H1 (cell line): ENCODE data around the gene ZNF48. TPM values are rescaled to one million over a fixed set of nuclear protein-coding genes. Genes with fewer than 3 reads are reported as not detected.

Experiments used
- CTCF ChIA-PET: fragments of 300-600 bp; sonication (Branson Sonifier 250); formaldehyde crosslinking; loops from one replicate; lab custom pipeline; 2021; ENCODE audit not compliant: partially characterized antibody; lab: Charles Lee
- POLR2A ChIA-PET: fragments of 300-600 bp; sonication (Branson Sonifier 250); formaldehyde crosslinking; loops from one replicate; lab custom pipeline; 2021; ENCODE audit warnings: inconsistent platforms; ENCODE audit not compliant: partially characterized antibody; lab: Charles Lee
- DNase-seq, 2 experiments: peaks; one replicate each; pipeline versions ENCODE4 v3.0.0 to v3.0.0-alpha.2; 2010 to 2022; ENCODE audit warnings: low spot score in 2 of 2, low read depth in 1 of 2, mixed read lengths in 1 of 2
- FAIRE-seq: peaks from 2 replicates; lab custom pipeline; 2011; peaks lifted over from hg19 to GRCh38; lab: Jason Lieb, UNC
- H2AFZ ChIP-seq: 2 replicates; pipeline ENCODE4 v1.8.1; 2012; ENCODE audit warnings: low read length, inconsistent platforms
- H2AK5ac ChIP-seq: 2 replicates; pipeline ENCODE4 v1.6.1; 2013; ENCODE audit warnings: low read depth, low read length
- H2BK120ac ChIP-seq: replicated peaks from 2 replicates; pipeline ENCODE3; 2013; ENCODE audit warnings: low read depth, low read length, inconsistent platforms
- H2BK12ac ChIP-seq: 2 replicates; pipeline ENCODE4 v1.6.1; 2013; ENCODE audit warnings: low read depth, low read length
- H2BK15ac ChIP-seq: 2 replicates; pipeline ENCODE4 v1.6.1; 2013; ENCODE audit warnings: low read length
- H2BK20ac ChIP-seq: 2 replicates; pipeline ENCODE4 v1.6.1; 2013; ENCODE audit warnings: low read length
- H2BK5ac ChIP-seq: 2 replicates; pipeline ENCODE4 v1.6.1; 2013; ENCODE audit warnings: low read depth, low read length
- H3K14ac ChIP-seq: 2 replicates; pipeline ENCODE4 v1.6.1; 2013; ENCODE audit warnings: inconsistent platforms; ENCODE audit not compliant: insufficient read length
- H3K18ac ChIP-seq: 2 replicates; pipeline ENCODE4 v1.6.1; 2013; ENCODE audit warnings: low read length; ENCODE audit errors: extremely low read depth
- H3K23ac ChIP-seq: 2 replicates; pipeline ENCODE4 v1.6.1; 2013; ENCODE audit warnings: inconsistent platforms; ENCODE audit not compliant: insufficient read length
- H3K23me2 ChIP-seq: 2 replicates; pipeline ENCODE4 v1.6.1; 2013; ENCODE audit warnings: low read depth, low read length
- H3K27ac ChIP-seq: 2 replicates; pipeline ENCODE4 v1.6.1; 2011; ENCODE audit warnings: low read depth, low read length, inconsistent platforms
- H3K27me3 ChIP-seq, 4 experiments: replicated peaks in 1 of 4; 1 replicate in 1 of 4; 2 replicates in 3 of 4; pipeline versions ENCODE4 v1.6.1 to v1.8.1; 2011 to 2013; ENCODE audit warnings: low read length in 3 of 4, mild to moderate bottlenecking in 3 of 4, inconsistent platforms in 2 of 4, mixed read lengths in 2 of 4, moderate library complexity in 1 of 4; ENCODE audit not compliant: control insufficient read depth in 3 of 4, insufficient read depth in 3 of 4; ENCODE audit errors: extremely low read depth in 1 of 4
- H3K36me3 ChIP-seq, 4 experiments: 2 replicates each; pipeline versions ENCODE4 v1.6.1 to v1.8.1; 2011 to 2013; ENCODE audit warnings: mild to moderate bottlenecking in 4 of 4, low read length in 3 of 4, moderate library complexity in 2 of 4, control low read depth in 1 of 4, inconsistent platforms in 1 of 4; ENCODE audit not compliant: insufficient read depth in 4 of 4, control insufficient read depth in 2 of 4
- H3K4ac ChIP-seq: replicated peaks from 2 replicates; pipeline ENCODE3; 2013; ENCODE audit warnings: low read length, low read depth, mixed read lengths, inconsistent platforms; ENCODE audit not compliant: insufficient read length
- H3K4me1 ChIP-seq, 4 experiments: replicated peaks in 1 of 4; 1 replicate in 1 of 4; 2 replicates in 3 of 4; pipeline versions ENCODE4 v1.6.1 to v1.8.1; 2011 to 2013; ENCODE audit warnings: low read length in 3 of 4, inconsistent platforms in 2 of 4, mixed read lengths in 1 of 4; ENCODE audit not compliant: insufficient read depth in 4 of 4, control insufficient read depth in 3 of 4
- H3K4me2 ChIP-seq, 2 experiments: 2 replicates each; pipeline versions ENCODE4 v1.6.1 to v1.8.1; 2011 to 2013; ENCODE audit warnings: low read depth in 2 of 2, low read length in 2 of 2, control low read depth in 1 of 2, inconsistent platforms in 1 of 2, mild to moderate bottlenecking in 1 of 2; ENCODE audit not compliant: insufficient read depth in 1 of 2
- H3K4me3 ChIP-seq, 4 experiments: fragments of 200-600, 300-600 bp in 1 of 4; sonication (generic), shearing (Covaris generic), sonication (Bioruptor Twin) in 1 of 4; 2 replicates each; pipeline versions ENCODE4 v1.5.1 to v1.8.1; 2011 to 2016; ENCODE audit warnings: low read length in 4 of 4, low read depth in 3 of 4, control low read depth in 2 of 4, inconsistent platforms in 2 of 4, mild to moderate bottlenecking in 2 of 4, mixed read lengths in 1 of 4, moderate library complexity in 1 of 4; ENCODE audit not compliant: insufficient read depth in 2 of 4; ENCODE audit errors: extremely low read depth in 1 of 4
- H3K56ac ChIP-seq: replicated peaks from 2 replicates; pipeline ENCODE3; 2013; ENCODE audit warnings: low read depth, mild to moderate bottlenecking, mixed read lengths, low read length, inconsistent platforms; ENCODE audit not compliant: insufficient read length
- H3K79me1 ChIP-seq: 2 replicates; pipeline ENCODE4 v1.6.1; 2013; ENCODE audit warnings: low read depth, low read length, control low read depth
- H3K79me2 ChIP-seq, 2 experiments: 2 replicates each; pipeline versions ENCODE4 v1.6.1 to v1.8.1; 2012 to 2013; ENCODE audit warnings: low read length in 2 of 2, mild to moderate bottlenecking in 2 of 2, inconsistent platforms in 1 of 2; ENCODE audit not compliant: insufficient read depth in 2 of 2, control insufficient read depth in 1 of 2
- H3K9ac ChIP-seq, 4 experiments: replicated peaks in 1 of 4; 1 replicate in 1 of 4; 2 replicates in 3 of 4; pipeline versions ENCODE4 v1.6.1 to v1.8.1; 2011 to 2013; ENCODE audit warnings: low read depth in 3 of 4, low read length in 3 of 4, control low read depth in 2 of 4, mild to moderate bottlenecking in 2 of 4, moderate library complexity in 2 of 4, inconsistent platforms in 1 of 4; ENCODE audit errors: extremely low read depth in 1 of 4
- H3K9me3 ChIP-seq, 2 experiments: 2 replicates each; pipeline versions ENCODE4 v1.6.1 to v1.8.1; 2012 to 2013; ENCODE audit warnings: mild to moderate bottlenecking in 2 of 2, moderate library complexity in 2 of 2, control low read depth in 1 of 2, inconsistent platforms in 1 of 2, low read depth in 1 of 2, low read length in 1 of 2, mixed read lengths in 1 of 2; ENCODE audit not compliant: insufficient read depth in 2 of 2
- H4K20me1 ChIP-seq, 2 experiments: replicated peaks in 1 of 2; 2 replicates each; pipeline versions ENCODE3 to v1.8.1; 2011 to 2013; ENCODE audit warnings: inconsistent platforms in 2 of 2, low read length in 2 of 2, mild to moderate bottlenecking in 1 of 2; ENCODE audit not compliant: insufficient read depth in 2 of 2, control insufficient read depth in 1 of 2
- H4K5ac ChIP-seq: 2 replicates; pipeline ENCODE4 v1.6.1; 2013; ENCODE audit warnings: low read length, low read depth, mixed read lengths, inconsistent platforms; ENCODE audit not compliant: insufficient read length
- H4K8ac ChIP-seq: 2 replicates; pipeline ENCODE4 v1.8.0; 2013; ENCODE audit warnings: mild to moderate bottlenecking, moderate library complexity, low read length, inconsistent platforms; ENCODE audit not compliant: insufficient read depth; ENCODE audit errors: extremely low read depth
- H4K91ac ChIP-seq: replicated peaks from 2 replicates; pipeline ENCODE3; 2013; ENCODE audit warnings: low read length, mixed read lengths, inconsistent platforms; ENCODE audit not compliant: insufficient read length
- ASH2L ChIP-seq: fragments of 200-600, 300-600 bp; sonication (generic); IDR thresholded peaks from one replicate; pipeline ENCODE4 v1.7.1; 2017; ENCODE audit warnings: low read length
- ATF2 ChIP-seq: IDR thresholded peaks from 2 replicates; pipeline ENCODE4 v1.6.1; 2012; ENCODE audit warnings: low read length, inconsistent platforms
- HDAC6 ChIP-seq: IDR thresholded peaks from one replicate; pipeline ENCODE4 v1.7.1; 2012; ENCODE audit warnings: low read depth, mild to moderate bottlenecking, inconsistent platforms, low read length, moderate library complexity
- JUN ChIP-seq: IDR thresholded peaks from 2 replicates; pipeline ENCODE4 v1.6.1; 2011; ENCODE audit warnings: low read depth, mild to moderate bottlenecking, improper control_type of control experiment, low read length
- POLR2AphosphoS5 ChIP-seq: IDR thresholded peaks from 2 replicates; pipeline ENCODE4 v1.6.1; 2011; ENCODE audit warnings: low read depth, low read length
- POU5F1 ChIP-seq: IDR thresholded peaks from 2 replicates; pipeline ENCODE4 v1.6.1; 2011; ENCODE audit warnings: low read depth, mild to moderate bottlenecking, low read length, moderate library complexity
- RXRA ChIP-seq: IDR thresholded peaks from 2 replicates; pipeline ENCODE4 v1.6.1; 2011; ENCODE audit warnings: low read depth, mild to moderate bottlenecking, low read length, moderate library complexity; ENCODE audit not compliant: insufficient read depth
- ZNF274 ChIP-seq: IDR thresholded peaks from 2 replicates; pipeline ENCODE4 v1.7.0; 2012; ENCODE audit warnings: low read length, borderline replicate concordance; ENCODE audit errors: extremely low read depth
- WGBS, 2 experiments: shearing (Covaris generic) in 1 of 2; methylation state at CpG; one replicate each; pipeline versions ENCODE4 v1.1.6 to v1.1.7; 2013 to 2015; ENCODE audit warnings: low lambda C conversion rate in 2 of 2, mixed read lengths in 2 of 2, inconsistent platforms in 1 of 2, low coverage in 1 of 2, missing lambda C conversion rate in 1 of 2; ENCODE audit not compliant: insufficient replicate concordance in 2 of 2, insufficient coverage in 1 of 2, insufficient read length in 1 of 2; ENCODE audit errors: extremely low coverage in 1 of 2, missing lambda C conversion rate in 1 of 2; 5-methylcytosine and 5-hydroxymethylcytosine counted together
- polyA plus RNA-seq, 7 experiments: library from polyadenylated mRNA; depleted of rRNA in 3 of 7; stranded (reverse) in 5 of 7; unstranded in 2 of 7; fragments of >200 nt in 5 of 7; fragments of 200-250 nt in 2 of 7; gene quantifications; 1 replicate in 5 of 7; 2 replicates in 1 of 7; 4 replicates in 1 of 7; pipeline versions ENCODE4 v1.2.1 to v1.2.3, GENCODE V29; 2011 to 2013; ENCODE audit warnings: missing spikeins in 2 of 7, mixed read lengths in 2 of 7
- total RNA-seq: library from RNA; stranded (reverse); fragmentation: NEBNext Ultra II Directional; extraction: Animal tissue kit (Norgen Biotek cat#: 25700); gene quantifications from 2 replicates; pipeline ENCODE4 v1.2.1, GENCODE V29; 2021

Gene ZNF48
- total and polyA plus RNA-seq, 2 of the 8 experiments (the other 6 are each of a cell fraction or from before 2014, with no cell fraction given) = 30.4 to 41.2 TPM

DNA sequence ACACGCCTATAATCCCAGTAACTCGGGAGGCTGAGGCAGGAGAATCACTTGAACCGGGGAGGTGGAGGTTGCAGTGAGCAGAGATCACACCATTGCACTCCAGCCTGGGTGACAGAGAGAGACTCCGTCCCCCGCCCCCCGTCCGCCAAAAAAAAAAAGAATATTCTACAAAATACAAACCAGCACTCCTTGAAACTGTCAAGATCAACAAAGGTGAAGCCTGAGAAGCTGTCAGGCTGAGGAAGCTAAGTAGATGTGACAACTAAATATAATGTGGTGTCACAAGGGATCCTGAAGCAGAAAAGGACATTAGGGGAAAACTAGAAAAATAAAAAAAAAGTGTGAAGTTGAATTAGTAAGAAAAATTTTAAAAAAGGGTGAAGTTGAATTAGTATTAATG, 46.3 kb upstream of the ZNF48 start:
- H2BK15ac ChIP-seq = no peak overlapping the region
- no peak overlapping the region for H2AK5ac ChIP-seq
- ChIA-PET CTCF (no interaction called here), POLR2A (interaction anchor here (0.9 kb wide), 1 partner anchor 11 kb away, joined by 3 read pairs; no protein-coding TSS in a partner anchor)
- no peak overlapping the region for H4K8ac ChIP-seq
- no peaks in the 10 kb centered on the region for H3K27me3 ChIP-seq
- peaks cover 0 to 4% of the 10 kb centered on the region in 2 experiments; a peak in 1 of 4 replicates for H3K79me2 ChIP-seq
- peaks cover 0 to 3% of the 10 kb centered on the region in 2 experiments for H4K20me1 ChIP-seq
- H3K56ac ChIP-seq = no peak overlapping the region
- H4K91ac ChIP-seq = no peak overlapping the region
- TF ChIP-seq ASH2L (no peak), ATF2 (no peak), POLR2AphosphoS5 (no peak), JUN (no peak), POU5F1 (no peak), HDAC6 (no peak), RXRA (no peak), ZNF274 (no peak)
- peaks cover 11 to 37% (median 30%) of the 10 kb centered on the region in 4 experiments for H3K36me3 ChIP-seq
- H3K4ac ChIP-seq = no peak overlapping the region
- H2BK12ac ChIP-seq = no peak overlapping the region
- no peak overlapping the region for H3K14ac ChIP-seq
- no peak for FAIRE-seq
- no peak overlapping the region for H3K9ac ChIP-seq
- H3K23me2 ChIP-seq = no peaks in the 10 kb centered on the region
- H3K27ac ChIP-seq = no peak overlapping the region
- H2BK20ac ChIP-seq = no peak overlapping the region
- WGBS, 2 experiments = 91% methylated on average over 7 of the region's 7 CpGs; no CpG with 5 or more reads in 1 of the 2 experiments
- no peaks in the 10 kb centered on the region for H3K9me3 ChIP-seq
- H3K4me1 ChIP-seq = peaks cover 0 to 3% (median 1%) of the 10 kb centered on the region in 4 experiments; a peak in 3 of 7 replicates
- H3K18ac ChIP-seq = no peak overlapping the region
- no peak overlapping the region for H3K4me2 ChIP-seq
- H4K5ac ChIP-seq = no peak overlapping the region
- H3K4me3 ChIP-seq = no peak overlapping the region
- no peak overlapping the region for H3K23ac ChIP-seq
- no peaks in the 10 kb centered on the region; the same call in 1 of the 2 replicates for H3K79me1 ChIP-seq
- no peak for DNase-seq
- H2AFZ ChIP-seq = no peak overlapping the region
- H2BK120ac ChIP-seq = no peak overlapping the region
- no peak overlapping the region for H2BK5ac ChIP-seq
